Inflammatory macrophage treated with lipopolysaccharide for 1 hour (primary cell): ENCODE data around the gene BRMS1.

Experiments used
- DNase-seq, 2 donors: peaks; one replicate each; pipeline ENCODE4 v3.0.0-alpha.2; 2020 to 2022

BRMS1 gene

DNA sequence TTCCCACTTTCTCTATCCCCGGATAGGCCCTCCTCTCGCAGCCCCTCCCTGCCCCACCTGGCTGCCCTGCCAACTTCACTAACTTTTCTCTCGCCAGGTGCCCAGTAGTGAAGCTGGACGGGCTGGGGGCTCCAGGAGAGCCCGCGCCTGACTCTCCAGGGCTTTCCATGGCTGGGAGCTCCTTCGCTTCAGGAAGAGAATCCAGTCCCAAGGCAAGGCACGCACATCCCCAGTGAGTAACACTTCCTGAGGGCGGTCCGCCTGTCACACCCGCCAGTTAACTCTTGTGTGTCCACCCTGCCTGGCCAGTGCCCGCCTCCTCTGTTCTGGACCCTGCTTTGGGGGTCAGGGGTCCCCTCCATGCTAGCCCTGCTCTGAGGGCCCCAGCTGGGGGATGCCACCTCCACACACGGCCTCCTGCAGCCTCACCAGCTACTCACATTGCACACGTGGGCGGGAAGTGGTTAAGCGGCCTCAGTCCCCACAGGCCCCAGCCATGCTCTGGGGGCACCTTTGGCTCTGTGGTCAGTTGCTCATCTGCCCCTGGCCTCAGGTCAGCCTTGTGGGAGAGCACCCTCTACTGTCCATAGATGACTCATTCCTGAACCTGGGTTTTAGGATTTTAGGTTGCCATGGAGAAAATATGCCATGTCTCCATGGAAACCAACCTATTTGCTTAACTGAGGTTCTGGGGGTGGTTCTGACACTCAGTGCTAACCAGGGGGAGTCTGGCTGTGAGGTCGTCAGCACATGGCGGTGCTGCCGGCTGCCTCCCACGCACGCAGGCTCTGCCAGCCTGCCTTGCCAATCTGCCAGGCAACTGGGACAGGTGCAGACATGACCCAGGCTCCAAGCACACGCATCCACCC, 8.4 kb downstream of the BRMS1 start, which contains the start of gene RIN1:
RIN1 (minus strand) TSS at position 201 of the 869 bp plus-strand sequence; CDS start at position 169, 32 bp downstream.
- peak; percentile 62 to 67 for DNase-seq

DNA sequence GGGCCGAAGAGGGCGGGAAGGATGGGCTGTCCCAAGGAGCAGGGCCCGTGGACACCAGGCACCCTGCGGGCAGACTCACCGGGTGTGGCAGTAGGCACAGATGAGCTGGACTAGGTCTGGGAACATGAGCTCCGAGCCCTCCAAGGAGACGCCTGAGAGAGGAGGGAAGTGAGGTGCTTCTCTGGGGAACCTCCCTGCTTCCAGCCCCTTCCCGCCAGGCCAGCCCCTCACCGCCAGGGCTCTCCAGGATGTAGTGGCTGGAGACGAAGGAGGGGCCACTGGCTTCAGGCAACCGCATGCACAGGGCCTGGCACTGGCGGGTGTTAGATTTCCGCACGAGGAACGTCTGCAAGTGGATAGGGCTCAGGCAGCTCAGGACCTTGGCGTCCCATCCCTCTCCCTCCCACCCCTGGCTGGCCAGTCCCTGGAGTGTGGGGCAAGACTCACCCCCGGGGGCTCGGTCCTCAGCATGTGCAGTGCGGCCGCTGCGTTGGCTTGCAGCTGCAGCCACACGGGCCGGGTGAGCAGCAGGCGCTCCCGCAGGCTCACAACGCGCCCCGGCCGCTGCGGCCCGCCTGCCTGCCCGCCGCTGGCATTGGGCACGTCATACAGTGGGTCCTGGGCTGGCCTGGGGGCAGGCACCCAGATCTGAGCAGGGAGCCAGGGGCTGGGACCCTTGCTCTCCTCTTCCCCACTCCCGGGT, 9.2 kb downstream of the BRMS1 start:
- no peak for DNase-seq

DNA sequence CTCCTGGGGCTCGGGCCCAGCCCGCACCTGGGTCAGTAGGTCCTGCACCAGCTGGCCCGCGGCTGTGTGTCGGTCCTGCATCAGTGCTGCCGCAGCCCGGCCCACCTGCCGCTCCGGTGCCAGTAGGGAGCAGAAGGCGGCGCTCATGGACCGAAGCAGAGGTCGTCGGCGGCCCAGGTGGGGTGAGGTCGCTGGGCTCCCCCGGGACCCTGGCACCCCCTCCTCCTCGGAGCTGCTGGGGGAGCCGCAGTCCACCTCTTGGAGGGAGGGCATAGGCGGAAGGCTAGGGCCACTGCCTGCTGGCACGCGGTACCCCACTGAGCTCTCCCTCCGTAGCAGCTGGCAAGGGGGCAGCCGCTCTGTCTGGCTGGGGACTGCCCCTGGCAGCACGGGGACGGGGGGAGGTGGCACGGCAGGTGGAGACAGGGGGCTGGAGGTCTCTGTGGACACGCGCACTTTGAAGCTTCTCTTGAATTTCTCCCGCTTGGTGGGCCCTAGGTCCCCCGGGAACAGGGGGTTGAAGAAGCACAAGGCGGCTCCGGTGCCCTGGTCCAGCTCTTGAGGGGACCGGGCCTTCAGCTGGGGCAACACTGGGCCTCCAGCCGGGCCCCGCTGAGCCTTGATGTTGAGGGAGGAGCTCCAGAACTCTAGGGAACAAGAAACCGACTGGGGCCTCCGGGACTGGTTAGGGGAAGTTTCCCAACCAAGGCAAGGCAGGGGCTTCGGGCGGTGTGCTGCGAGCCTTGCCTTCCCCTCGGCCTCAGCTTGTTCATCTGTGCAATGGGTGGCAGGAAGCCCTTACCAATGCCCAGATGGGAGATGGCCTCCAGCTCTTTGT, 10.1 kb downstream of the BRMS1 start:
- peak; percentile 28 to 40 for DNase-seq

DNA sequence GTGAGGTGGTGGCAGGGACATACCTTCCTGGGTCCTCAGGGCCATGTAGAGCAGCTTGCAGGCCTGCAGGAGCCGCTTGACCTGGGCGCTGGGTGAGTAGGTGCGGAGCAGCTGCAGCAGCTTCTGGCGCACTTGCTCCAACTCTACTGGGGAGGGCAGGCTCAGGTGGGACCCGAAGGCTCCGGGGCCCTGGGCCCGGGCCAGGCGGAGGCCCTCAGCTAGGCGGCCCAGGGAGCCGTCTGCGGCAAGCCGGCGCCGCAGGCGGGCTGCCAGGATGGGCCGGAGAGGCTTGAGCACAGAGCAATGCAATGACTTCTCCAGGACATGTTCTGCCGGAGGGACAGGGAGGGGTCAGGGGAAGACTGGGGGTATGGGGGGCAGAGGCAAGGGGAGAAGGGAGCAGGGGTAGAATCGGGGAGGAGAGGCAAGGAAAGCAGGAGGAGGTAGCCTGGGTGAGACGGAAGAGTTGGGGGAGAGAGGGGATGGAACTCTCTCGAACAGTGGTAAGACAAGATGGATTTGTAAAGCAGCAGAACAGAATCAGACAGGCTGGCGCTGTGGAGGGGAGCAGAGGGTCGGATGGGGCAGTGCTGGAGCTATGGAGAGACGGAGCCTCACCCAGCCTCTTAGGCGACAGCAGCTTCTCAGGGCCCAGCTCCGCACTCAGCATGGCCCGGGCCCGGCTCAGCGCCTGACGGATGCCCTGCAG, 10.9 kb downstream of the BRMS1 start:
- no peak for DNase-seq

DNA sequence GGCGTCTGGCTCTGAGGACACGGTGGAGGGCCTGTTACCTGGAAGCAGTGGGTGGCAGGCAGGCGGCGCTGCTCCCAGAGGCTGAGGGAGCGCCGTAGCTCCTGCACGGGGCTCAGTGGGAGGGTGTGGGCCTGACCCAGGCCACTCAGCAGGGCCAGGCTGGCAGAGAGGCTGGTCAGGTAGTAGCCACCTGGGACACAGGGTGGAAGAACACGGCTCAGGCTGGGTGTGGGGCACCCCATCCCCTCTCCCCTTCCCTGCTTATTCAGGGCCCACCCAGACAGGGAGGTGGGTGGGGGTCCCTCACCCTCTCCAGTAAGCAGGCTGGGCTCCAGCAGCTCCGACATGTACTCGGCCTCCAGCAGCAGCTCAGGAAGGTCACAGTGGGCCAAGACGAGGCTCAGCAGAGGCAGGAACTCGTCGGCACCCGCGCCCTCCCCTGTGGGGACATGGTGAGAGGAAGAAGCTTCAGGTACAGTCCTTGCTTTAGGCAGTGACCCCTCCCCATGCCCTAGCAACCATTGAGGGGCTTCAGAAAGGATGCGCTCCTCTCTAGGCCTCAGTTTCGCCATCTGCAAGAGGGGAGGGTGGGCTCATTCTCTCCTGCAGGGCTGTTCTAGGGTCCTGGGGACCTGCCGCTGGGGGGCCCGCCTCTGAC, 11.6 kb downstream of the BRMS1 start:
- no peak for DNase-seq

DNA sequence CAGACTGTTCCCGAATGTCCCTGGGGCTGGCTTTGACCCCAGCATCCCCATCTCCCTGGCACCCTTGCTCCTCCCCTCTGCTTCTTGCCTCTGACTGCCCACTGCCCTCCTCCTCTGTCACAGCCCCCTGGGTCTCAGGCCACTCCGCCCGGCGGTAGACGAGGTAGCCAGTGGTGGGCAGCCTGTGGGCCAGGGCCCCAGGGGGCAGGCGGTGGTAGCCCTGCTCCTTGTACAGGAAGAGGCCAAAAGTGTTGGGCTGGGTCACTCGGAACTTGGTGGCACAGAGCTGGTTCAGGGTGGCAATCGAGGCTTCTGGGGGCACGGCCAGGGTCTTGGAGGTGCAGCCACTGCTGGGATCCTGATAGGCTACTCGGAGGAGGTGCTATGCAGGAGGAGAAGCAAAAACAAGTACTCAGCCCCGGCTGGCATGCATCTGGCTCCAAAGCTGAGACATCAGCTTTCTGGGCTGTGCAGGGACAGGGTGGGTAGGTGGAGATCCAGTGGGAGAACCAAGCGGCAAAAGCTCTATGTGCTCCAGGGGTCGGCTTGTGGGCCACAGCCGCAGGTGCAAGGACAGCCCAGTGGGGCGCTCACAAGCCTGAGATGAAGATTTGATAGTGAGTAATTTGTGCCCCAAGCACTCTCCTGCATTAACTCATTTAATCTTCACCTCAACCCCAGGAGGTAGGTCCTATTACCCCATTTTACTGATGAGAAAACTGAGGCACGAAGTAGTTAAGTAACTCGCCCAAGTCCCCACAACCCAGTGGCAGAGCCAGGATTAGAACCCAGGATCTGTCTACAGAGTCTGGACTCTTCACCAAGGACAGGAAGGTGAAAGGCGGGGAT, 12.3 kb downstream of the BRMS1 start:
- no peak for DNase-seq

DNA sequence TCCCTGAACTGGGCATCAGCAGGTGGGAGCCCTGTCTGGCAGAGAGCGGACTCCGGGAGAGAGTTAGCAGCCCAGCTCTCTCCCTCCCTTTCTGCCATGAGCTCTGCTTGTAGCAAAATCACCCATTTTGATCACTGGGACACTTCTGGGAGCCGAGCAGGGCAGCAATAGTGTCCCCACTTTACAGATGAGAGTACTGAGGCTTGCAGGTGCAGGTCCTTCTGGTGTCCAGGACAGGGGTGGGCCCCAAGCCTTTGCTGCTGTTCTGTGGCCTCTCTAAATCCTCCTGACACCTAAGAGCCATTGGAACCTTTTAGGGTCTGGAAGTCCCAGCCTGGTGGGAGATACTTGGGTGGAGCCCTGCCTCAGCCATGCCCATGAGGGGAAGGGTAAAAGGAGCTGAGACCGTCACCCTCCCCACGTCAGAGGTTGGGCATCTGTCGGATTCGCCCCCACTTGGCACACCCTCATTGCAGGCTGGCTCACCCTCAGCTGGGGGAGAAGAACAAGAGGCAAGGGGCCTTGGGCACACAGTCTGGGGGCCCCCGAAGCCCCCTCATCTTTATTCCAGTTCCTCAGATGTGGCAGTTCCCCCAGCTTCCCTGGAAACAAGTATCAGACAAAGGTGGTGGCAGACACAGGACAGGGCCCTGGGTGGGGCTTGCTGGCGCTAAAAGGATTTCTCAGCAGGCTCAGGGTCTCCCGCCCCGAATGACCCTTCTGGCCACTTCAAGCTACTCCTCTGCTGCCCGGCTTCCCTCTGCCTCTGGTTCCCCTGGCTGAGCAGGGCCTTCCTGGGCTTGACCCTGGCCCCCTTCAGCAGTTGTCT, 13.1 kb downstream of the BRMS1 start:
- DNase-seq, result no peak

DNA sequence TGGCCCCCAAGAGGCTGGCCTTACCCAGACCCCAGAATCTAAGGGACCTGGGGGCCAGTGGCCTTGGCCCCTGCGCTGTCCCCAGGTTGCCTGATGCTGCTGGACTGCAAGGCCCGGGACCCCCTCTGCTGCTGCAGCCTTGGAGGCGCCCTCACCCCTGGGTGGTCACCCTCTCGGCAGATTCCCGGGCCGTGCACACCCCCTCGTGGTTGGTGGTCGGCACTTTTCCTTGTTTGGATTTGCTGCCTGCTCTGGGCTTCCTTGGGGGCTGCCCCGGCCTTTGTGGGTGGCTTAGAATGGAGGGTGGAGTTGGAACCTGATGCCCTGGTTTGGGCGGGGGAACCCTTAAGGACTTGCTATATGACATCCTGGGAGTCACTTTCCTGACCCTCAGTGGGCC, 14.0 kb downstream of the BRMS1 start:
- DNase-seq, result no peak

DNA sequence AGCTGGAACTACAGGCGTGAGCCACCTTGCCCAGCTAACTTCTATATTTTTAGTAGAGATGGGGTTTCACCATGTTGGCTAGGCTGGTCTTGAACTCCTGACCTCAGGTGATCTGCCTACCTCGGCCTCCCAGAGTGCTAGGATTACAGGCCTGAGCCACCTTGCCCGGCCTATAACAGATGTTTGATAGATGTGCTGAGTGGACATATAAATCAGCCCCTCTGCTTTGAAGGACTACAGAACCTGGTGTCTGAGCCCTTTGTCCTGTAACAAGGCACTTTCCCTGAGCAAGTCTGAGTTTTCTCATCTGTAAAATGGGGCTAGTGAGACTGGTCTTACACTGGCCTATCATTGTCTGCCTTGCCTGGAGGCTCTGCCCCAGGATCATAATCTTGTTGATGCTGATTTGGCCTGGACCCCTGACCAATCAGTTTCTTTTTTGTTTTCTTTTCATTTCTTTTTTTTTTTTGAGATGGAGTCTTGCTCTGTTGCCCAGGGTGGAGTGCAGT, 15.7 kb downstream of the BRMS1 start:
- no peak for DNase-seq

DNA sequence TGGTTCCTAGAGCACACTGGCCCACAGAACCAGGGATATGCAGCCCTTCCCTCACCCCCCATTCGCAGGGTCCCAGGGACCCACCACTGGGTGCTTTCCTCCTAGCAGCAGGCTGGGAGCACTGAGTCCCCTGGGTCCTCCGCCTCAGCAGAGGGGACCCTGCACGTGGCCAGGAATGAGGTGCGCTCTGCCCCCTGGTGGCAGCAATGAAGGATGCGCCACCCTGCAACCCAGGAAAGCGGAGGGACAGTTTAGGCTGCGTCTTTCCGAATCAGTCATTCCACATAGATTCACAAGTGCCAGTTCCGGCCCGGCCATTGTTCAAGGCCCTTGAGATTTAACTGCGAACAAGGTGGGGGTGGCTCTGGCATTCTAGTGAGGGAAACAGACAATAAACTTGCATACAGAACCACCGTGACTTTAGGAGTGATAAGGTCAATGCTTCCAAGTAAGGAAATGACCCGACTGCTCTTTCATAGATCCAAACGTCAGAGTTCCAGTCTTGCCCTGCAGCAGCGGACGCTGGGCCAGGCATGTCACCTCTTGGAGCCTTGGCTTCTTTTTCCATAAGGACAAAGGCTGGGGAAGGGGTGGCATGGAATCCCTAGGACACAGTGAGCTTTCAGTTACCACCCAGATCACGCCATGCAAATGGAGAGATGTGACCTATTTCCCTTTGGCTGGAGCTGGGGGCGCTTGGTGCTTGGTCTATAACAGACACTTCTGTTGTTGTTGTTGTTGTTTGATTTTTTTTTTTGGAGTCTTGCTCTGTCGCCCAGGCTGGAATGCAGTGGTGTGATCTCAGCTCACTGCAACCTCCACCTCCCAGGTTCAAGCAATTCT, 16.4 kb downstream of the BRMS1 start:
- peak; percentile 42 to 83 for DNase-seq

DNA sequence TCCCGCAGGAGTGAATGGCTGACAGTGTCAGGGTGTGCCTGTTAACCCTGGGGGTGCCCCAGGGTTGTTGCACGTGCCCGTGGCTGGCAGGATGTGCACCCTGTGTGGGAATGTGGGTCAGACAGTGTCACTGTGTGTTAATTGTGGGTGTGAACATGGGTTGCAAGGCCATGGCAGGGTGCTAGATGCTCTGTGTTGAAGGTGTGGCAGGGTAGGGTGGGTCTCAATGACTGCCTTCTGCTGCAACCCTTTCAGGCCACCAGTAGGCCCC, 16.9 kb downstream of the BRMS1 start:
- no peak for DNase-seq

DNA sequence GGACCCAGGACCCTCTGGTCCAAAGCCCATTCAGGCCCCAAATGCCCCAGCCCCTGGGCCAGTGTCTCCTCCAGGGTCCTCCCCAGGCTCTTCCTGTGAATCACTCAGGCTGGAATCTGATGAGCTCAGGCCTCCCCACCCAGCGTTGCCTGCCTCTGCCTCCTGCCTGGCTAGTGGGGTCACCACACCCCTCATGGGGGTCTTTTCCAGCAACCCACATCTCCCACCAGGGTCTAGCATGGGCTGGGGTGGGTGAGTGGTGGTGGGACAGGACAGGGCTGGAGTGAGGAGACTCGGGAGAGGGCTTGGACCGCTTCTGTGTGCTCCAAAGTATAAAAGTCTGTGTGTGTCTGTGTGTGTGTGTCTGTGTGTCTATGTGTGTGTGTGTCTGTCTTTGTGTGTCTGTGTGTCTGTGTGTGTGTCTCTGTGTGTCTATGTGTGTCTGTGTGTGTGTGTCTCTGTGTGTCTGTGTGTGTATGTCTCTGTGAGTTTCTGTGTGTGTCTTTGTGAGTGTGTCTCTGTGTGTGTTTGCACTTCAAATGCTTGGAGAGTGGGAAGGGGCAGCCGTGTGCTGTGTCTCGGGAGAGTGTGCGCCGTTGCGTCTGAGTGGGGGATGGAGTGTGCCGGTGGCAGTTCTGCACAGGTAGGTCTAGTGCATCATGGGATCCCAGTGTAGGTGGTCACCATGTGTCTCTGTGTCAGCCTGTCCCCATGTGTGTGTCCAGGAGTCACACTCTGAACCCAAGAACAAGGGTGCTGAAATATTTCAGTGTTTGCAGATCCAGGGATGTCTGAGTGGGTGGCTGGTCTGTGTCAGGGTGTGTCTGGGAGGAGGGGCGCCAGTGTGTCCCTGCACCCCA, 17.5 kb downstream of the BRMS1 start:
- DNase-seq, result no peak

DNA sequence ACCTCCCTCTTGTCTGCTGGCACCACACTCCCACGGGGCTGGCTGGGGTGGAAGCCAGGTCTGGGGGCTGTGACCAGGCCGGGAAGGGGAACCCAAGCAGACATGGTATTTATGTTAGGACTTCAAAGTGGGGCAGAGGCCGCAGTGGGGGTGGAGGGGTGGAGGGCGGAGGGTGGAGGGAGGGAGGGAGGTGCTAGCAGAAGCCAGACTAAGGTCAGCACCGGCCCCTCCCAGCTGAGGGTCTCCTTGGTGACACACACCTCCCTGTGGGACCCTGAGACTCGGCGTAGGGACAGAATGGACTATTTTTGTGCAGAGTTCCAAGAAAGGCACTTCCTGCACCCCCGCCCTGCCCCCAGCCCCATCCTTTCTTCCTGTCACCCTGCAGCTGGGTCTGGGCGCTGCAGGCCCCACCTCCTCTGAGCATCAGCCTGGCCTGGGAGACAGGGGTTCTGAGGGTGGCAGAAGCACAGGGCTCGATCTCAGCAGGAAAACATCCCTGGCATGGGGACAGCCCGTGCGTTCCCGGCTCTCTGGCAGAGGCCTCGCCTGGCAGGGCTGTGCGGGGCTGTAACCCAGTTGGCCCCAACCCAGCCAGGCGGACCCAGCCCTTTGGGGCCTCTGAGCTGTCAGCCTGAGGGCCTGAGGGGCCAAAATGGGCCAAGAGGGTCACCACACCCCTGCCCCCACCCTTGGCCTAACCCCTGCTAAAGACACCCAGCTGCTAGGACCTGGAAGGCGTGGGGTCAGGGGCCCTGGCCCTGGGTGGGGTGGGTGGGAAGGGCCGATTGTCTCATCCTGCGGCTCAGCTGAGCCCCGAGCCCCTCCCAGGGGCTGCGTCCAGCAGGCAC, 18.4 kb downstream of the BRMS1 start:
- no peak for DNase-seq

DNA sequence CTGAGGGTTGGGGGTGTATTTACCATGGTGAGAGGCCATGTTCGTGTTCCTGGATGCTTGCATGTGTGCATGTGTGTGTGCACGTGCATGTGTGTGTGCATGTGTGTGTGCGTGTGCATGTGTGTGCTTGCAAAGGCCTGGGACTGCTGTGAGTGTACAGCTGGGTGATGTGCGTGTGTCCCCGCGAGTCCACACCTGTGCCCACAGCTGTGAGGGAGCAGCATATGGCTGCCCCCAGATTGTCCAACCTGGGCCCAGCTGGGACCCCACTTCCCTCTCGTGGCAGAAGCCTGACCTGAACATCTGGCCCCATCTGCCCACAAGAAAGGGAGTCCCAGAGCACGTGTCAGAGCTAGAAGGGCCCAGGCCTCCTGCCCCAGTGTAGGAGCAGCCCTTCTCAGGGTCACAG, 19.6 kb downstream of the BRMS1 start:
- DNase-seq, result no peak

DNA sequence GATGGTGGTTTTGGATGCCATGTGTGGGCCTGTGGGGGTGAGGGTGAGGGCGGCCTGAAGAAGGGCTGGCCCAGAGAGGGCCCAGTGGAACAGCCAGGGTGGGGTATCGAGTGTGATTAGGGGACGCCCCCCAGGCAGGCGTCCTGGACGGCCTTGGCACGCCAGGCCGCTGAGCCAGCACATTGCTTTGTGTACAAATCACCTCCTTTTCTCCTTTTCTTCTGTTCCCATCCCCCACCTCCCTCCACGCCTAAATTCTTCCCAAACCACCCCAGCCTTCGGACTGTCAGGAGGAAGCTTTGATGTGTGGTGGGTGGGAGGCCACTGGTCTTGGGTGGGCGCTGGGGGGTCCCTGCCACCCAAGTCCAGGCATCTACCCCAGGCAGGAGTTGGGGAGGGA, 20.2 kb downstream of the BRMS1 start:
- DNase-seq, result no peak

DNA sequence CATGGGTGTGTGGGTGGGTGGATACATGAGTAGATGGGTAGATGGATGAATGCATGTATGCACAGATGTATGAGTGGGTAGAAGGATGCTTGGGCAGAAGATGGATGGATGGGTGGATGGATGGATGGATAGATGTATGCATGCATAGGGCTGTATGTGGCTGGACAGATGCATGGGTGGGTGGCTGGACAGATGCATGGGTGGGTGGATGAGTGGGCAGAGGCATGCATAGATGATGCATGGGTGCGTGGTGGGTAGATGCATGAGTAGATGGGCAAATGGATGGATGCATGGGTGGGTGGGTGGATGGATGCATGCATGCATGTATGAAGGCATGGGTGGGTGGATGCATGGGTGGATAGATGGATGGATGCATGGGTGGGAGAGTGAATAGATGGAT, 21.2 kb downstream of the BRMS1 start:
- no peak for DNase-seq

DNA sequence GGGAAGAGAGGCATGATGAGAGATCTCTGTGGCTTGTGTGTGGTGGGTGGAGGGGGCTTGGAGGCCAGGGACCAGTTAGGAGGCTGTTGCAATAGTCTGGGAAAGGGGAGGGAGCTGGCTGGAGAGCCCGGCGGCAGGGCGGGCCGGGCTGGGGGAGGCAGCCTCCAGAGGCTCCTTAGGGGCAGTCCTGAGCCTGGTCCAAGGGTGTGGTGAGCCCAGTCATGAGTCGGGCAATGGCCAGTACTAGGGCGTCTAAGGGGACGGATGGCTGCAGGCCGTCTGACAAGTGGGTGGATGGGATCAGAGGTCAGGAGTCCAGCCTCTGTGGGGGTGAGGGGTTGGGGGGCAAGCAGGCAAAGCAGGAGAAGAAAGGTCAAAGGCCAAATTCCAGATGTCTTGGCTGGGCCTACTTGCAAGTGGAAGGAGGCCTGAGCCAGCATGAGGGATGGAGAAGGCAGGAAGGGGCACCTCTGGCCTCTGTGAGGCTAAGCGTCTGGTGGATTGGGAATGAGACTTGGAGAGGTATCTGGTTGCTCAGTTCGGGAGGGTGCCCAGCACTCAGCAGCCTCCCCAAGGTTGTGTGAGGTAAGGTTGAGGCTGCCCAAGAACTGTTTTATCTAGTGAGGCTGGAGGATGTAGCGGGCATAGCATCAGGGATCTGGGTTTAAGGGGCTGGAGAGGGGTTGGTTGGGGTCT, 22.0 kb downstream of the BRMS1 start:
- DNase-seq, result no peak
